Left lung (tissue), 10 donors: ENCODE measurements around the gene KRT8. TPM values are rescaled to one million over a fixed set of nuclear protein-coding genes. Genes with fewer than 3 reads are reported as not detected.

Experiments used
- ATAC-seq: fragments of 200-7000 bp; cut with Tn5 transposase; one replicate; pipeline ENCODE4 v1.9.1; 2020; ENCODE audit warnings: moderate library complexity
- DNase-seq, 4 donors: peaks; one replicate each; pipeline ENCODE4 v3.0.0-alpha.2; 2013 to 2020
- H3K27ac ChIP-seq, 2 donors: fragments of 200-600 bp; sonication (generic) in 1 of 2; one replicate each; pipeline versions ENCODE4 v1.5.0 to v1.8.0; 2020 to 2021
- H3K27me3 ChIP-seq, 2 donors: fragments of 200-600 bp; sonication (generic) in 1 of 2; one replicate each; pipeline versions ENCODE4 v1.5.0 to v1.8.0; 2020 to 2021
- H3K36me3 ChIP-seq, 2 donors: fragments of 200-600 bp; sonication (generic) in 1 of 2; one replicate each; pipeline versions ENCODE4 v1.5.0 to v1.8.0; 2020 to 2021
- H3K4me1 ChIP-seq, 2 donors: fragments of 200-600 bp; one replicate each; pipeline ENCODE4 v1.8.0; 2021
- H3K4me3 ChIP-seq, 2 donors: fragments of 200-600 bp; sonication (generic) in 1 of 2; one replicate each; pipeline versions ENCODE4 v1.5.0 to v1.8.0; 2020 to 2021; ENCODE audit warnings: mild to moderate bottlenecking in 1 of 2
- H3K9me3 ChIP-seq, 2 donors: fragments of 200-600 bp; sonication (generic) in 1 of 2; one replicate each; pipeline versions ENCODE4 v1.5.0 to v1.8.0; 2020 to 2021
- CTCF ChIP-seq, 2 donors: fragments of 200-600 bp; sonication (generic) in 1 of 2; IDR thresholded peaks; one replicate each; pipeline versions ENCODE4 v1.5.0 to v1.8.0; 2021; ENCODE audit warnings: antibody characterized with exemption in 2 of 2
- intact Hi-C, 2 donors: fragments of 100-400 bp; cut with DNase I; formaldehyde crosslinking; loops; one replicate each; pipeline versions ENCODE4 v1.11.2 to v1.14.2; 2022
- polyA plus RNA-seq, 6 donors: library from polyadenylated mRNA; unstranded; fragments of 120-200 nt; gene quantifications; one replicate each; pipeline ENCODE4 v1.2.1, GENCODE V29; 2013; ENCODE audit not compliant: insufficient read length in 6 of 6
- total RNA-seq, 2 donors: library from RNA; stranded (reverse); fragmentation: NEBNext Ultra II Directional; extraction: Animal tissue kit (Norgen Biotek cat#: 25700); gene quantifications; one replicate each; pipeline ENCODE4 v1.2.1, GENCODE V29; 2021
- donor health status: DM: no; HTN: yes; CAD: no.
- donor health status: DM: no; HTN: no; CAD: no.

Gene KRT8
- total and polyA plus RNA-seq, 8 donors = 159 to 1,126 (median 207) TPM

- intact Hi-C loops = no loop called here
- DNase-seq = peak in 3 of 4 donors; percentile 75 to 95 (median 91)
- H3K27me3 ChIP-seq = peaks cover 0 to 6% of the 10 kb centered on the region in 2 donors
- peaks cover 21 to 43% of the 10 kb centered on the region in 2 donors for H3K4me1 ChIP-seq
- H3K36me3 ChIP-seq = no peaks in the 10 kb centered on the region
- no peaks in the 10 kb centered on the region for H3K9me3 ChIP-seq
- H3K4me3 ChIP-seq = peak overlapping the region; percentile 32 to 38
- ATAC-seq = peak; percentile 81
- peak overlapping the region; percentile 59 to 88 for H3K27ac ChIP-seq
- no peak for TF ChIP-seq CTCF (IDR thresholded peaks at IDR 0.05)
Measured at GRCh38 chr12:52873832-52874572, 30.9 kb downstream of the KRT8 start.

GRCh38 chr12:52873513-52873831 lies 31.4 kb downstream of the KRT8 start:
- DNase-seq (no peak), ATAC-seq (no peak)
- Histone ChIP-seq H3K9me3 (no peaks in the 10 kb centered on the region), H3K27ac (peak overlapping the region in 1 of 2 donors; percentile 88), H3K4me1 (peaks cover 21 to 41% of the 10 kb centered on the region in 2 donors), H3K36me3 (no peaks in the 10 kb centered on the region), H3K4me3 (peak overlapping the region in 1 of 2 donors; percentile 32), H3K27me3 (peaks cover 0 to 5% of the 10 kb centered on the region in 2 donors)
- intact Hi-C loops = no loop called here
- TF ChIP-seq CTCF (IDR thresholded peaks at IDR 0.05) = no peak

- no peak for TF ChIP-seq CTCF (IDR thresholded peaks at IDR 0.05)
- no peak overlapping the region for H3K27ac ChIP-seq
- no peak for DNase-seq
Measured at GRCh38 chr12:52872644-52873389, 32.1 kb downstream of the KRT8 start.

GRCh38 chr12:52871291-52872039 lies 33.4 kb downstream of the KRT8 start:
- Histone ChIP-seq H3K27me3 (peaks cover 0 to 5% of the 10 kb centered on the region in 2 donors), H3K4me3 (no peak overlapping the region), H3K36me3 (no peaks in the 10 kb centered on the region), H3K27ac (peak overlapping the region; percentile 48 to 58), H3K4me1 (peaks cover 21 to 45% of the 10 kb centered on the region in 2 donors), H3K9me3 (no peaks in the 10 kb centered on the region)
- DNase-seq (peak in 2 of 4 donors; percentile 44 to 72), ATAC-seq (peak; percentile 12)
- intact Hi-C loops = no loop called here
- no peak for TF ChIP-seq CTCF (IDR thresholded peaks at IDR 0.05)

More at GRCh38 chr12:52872644-52873389, 32.1 kb downstream of the KRT8 start:
- intact Hi-C loops = no loop called here
- Histone ChIP-seq H3K27me3 (peaks cover 0 to 5% of the 10 kb centered on the region in 2 donors), H3K4me1 (peaks cover 21 to 41% of the 10 kb centered on the region in 2 donors), H3K36me3 (no peaks in the 10 kb centered on the region), H3K9me3 (no peaks in the 10 kb centered on the region), H3K4me3 (no peak overlapping the region)
- ATAC-seq = no peak
